GM15510 (cell line): ENCODE measurements around the gene METTL23.

ENCODE experiments used
- POLR2A ChIP-seq: IDR thresholded peaks from 3 replicates; pipeline ENCODE4 v1.6.1; 2011; ENCODE audit warnings: borderline replicate concordance; ENCODE audit not compliant: insufficient read length; ENCODE audit errors: extremely low read depth

The METTL23 gene

GRCh38 chr17:76757256-76757655 is 30.6 kb downstream of the METTL23 start:
- no peak for TF ChIP-seq POLR2A

GRCh38 chr17:76758570-76758969 is 31.9 kb downstream of the METTL23 start:
- no peak for TF ChIP-seq POLR2A

- no peak for TF ChIP-seq POLR2A
Observed at GRCh38 chr17:76772842-76773525, 46.3 kb downstream of the METTL23 start.

GRCh38 chr17:76775021-76775600 is 48.5 kb downstream of the METTL23 start:
- no peak for TF ChIP-seq POLR2A

- TF ChIP-seq POLR2A = no peak
Observed at GRCh38 chr17:76781056-76781982, 54.7 kb downstream of the METTL23 start.

- TF ChIP-seq POLR2A = no peak
Observed at GRCh38 chr17:76783146-76783545, 56.5 kb downstream of the METTL23 start.
